ENCODE data around the gene CYLD.

DNA sequence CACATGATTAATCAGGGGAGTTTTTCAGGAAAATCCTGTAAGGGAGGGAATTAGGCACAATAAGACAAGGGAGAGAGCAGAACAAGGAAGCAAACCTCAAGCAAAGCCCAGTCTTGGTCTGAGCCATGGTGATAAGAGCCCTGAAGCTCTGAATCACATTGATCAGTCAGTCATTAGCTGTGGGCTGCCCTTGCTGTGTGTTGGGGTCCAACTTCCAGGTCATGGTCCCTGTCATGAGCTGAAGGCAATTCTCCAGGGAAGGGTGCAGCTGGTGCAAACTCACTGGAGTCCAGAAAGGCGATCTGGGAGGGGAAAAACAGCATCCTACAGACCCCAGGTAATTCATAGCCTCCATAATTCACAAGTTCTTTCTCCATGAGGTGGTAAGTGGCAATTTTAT lies 89.9 kb downstream of the CYLD start:
- TF ChIP-seq, protein P1, sequence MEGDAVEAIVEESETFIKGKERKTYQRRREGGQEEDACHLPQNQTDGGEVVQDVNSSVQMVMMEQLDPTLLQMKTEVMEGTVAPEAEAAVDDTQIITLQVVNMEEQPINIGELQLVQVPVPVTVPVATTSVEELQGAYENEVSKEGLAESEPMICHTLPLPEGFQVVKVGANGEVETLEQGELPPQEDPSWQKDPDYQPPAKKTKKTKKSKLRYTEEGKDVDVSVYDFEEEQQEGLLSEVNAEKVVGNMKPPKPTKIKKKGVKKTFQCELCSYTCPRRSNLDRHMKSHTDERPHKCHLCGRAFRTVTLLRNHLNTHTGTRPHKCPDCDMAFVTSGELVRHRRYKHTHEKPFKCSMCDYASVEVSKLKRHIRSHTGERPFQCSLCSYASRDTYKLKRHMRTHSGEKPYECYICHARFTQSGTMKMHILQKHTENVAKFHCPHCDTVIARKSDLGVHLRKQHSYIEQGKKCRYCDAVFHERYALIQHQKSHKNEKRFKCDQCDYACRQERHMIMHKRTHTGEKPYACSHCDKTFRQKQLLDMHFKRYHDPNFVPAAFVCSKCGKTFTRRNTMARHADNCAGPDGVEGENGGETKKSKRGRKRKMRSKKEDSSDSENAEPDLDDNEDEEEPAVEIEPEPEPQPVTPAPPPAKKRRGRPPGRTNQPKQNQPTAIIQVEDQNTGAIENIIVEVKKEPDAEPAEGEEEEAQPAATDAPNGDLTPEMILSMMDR (IDR thresholded peaks at IDR 0.05; ENCODE audit: borderline replicate concordance, extremely low read depth, low read length, poor library complexity, severe bottlenecking) = no peak
- no peak for TF ChIP-seq EZH2 (IDR thresholded peaks at IDR 0.05; ENCODE audit: borderline replicate concordance, low read depth, low read length, severe bottlenecking)
